Measurements from ENCODE around the gene FAN1.
"Not testable (repeated sequence)": the region's sequence is repeated elsewhere in the genome, so short reads cannot be mapped to it uniquely, and the experiment has no call there.

Gene FAN1

DNA sequence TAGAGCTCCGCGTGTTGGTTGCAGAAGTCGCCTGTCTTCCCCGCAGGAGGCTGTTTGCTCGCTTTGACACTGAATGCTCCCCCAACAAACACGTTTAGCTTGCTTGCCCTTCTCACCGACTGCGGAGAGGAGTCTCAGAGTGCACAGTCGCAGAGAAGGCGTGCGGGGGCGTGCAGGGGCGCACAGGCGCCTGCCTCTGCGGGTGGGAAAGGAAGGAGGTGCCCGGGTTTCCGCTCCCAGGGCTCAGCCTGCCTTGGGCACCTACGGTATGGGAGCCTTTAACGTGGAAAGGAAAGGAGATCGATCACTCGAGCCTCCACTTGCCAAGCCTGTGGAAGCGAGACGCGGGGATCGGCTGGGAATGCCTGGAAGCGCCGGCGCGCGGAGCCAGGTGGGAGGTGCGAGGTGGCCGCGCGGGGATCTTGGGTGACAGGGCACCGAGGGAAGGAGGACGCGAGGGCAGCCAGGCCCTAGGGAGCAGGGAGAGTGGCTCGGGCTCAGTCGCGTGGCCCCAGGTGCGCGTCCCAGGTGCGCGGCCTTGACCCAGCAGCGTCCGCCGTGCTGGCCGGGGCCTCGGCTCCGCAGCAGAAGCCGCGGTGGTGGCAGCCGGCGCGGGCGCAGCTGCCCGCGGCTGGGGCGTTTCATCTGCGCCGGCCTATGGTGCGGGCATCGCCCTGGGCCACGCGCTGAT is at the start of gene FAN1:
FAN1 (plus strand) TSS at position 419 of the 691 bp plus-strand sequence. CDS start 749 bp downstream, outside the sequence.
- DNase-seq (ENCODE audit: low spot score) = peak; percentile 94

DNA sequence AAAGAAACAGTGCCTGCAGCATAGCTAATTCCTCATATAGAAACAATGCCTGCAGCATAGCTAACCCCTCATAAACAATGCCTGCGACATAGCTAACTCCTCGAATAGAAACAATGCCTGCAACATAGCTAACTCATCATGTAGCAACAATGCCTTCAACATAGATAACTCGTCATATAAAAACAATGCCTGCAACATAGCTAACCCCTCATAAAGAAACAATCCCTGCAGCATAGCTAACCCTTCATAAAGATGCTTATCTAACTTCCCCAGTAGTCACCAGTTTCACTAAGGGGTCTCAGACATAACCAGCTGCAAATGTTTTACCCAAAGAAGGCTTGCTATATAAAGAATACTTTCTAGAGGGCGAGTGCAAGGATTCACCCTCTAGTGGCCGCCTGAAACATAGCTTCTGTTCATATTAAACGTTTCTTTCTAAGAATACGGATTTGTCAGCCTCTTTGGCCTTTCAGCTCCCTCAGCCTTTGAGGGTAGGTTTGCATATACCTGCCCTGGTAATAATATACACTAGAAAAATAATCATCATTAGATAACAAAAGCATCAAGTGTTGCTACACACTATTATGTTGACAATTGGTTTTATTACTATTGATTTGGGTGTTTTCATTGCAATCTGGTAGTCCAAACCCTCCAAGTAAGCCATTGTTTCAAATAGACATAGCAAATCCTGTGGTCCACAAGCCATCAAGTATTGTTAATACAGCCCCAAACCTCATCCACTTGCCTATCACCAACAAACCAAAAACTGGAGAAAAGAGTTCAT is 44.4 kb upstream of the FAN1 start:
- peak; percentile 54 for DNase-seq (ENCODE audit: low spot score)

- no peak for DNase-seq (ENCODE audit: low spot score)
Observed at GRCh38 chr15:30865257-30865656, 38.5 kb upstream of the FAN1 start.

DNA sequence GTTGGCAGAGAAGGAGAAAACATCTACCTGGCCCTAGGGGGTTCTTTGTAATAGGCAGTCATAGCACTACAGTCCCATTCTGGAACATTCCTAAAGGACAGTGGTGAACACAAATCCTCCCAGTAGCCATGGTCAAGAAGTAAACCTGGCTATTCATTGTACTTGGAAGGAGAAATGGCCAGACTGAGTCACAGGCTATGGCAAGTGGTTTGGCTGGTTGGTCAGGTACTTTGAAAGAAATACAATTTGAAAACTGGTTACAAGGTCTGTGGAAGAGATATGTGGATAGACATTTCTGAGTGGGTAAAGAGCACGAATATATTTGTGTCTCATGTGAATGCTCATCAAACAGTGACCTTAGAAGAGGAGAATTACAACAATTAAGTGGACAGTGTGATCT is 33.0 kb upstream of the FAN1 start:
- no peak for DNase-seq (ENCODE audit: low spot score)

DNA sequence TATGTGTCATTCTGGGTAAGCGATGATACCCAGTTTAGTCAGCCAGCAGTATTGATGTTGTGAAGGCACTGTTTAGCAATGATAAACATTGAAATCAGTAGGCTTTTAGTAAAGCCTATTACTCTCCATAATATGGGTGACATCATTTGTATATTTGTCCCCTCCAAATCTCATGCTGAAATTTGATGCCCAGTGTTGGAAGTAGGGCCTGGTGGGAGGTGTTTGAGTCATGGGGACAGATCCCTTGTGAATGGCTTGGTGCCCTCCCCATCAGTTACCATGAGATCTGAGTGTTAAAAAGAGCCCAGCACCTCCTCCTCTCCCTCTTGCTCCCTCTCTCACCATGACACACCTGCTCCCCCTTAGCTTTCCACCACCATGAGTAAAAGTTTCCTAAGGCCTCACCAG is 31.4 kb upstream of the FAN1 start:
- no peak for DNase-seq (ENCODE audit: low spot score)

DNA sequence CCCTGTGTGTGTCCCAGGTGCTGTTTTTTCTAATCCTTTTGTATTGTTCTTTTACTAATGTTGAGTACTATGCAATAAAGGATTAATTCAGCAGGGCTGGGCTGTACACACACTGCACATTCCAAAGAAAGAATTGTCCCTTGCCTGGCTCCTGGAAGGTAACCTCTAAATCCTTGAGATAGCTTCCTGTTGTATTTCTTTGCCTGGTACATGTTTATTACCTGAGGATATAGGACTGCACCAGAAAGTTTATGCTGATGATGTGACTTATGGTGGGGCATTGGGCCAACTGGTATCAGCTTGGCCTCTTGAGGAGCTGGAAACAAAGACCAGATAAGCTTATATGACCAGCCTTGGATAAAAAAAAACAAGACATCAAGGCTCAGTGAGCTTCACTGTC is 26.6 kb upstream of the FAN1 start:
- no peak for DNase-seq (ENCODE audit: low spot score)

DNA sequence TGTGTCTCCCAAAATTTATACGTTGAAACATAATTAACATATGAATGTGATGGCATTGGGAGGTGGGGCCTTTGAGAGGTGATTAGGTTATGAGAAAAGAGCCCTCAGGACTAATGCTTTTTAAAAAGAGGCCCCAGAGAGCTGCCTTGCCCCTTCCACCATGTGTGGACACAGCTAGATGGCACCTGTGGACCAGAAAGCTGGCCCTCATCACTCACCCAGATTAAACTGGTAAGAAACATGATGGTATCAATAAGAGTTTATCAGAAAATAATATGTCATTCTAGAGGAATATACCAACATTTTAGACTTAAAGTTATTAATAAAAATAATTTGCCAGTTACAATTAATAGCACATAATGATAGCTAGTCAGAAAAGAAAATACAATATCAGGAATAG is 25.2 kb upstream of the FAN1 start:
- no peak for DNase-seq (ENCODE audit: low spot score)

DNA sequence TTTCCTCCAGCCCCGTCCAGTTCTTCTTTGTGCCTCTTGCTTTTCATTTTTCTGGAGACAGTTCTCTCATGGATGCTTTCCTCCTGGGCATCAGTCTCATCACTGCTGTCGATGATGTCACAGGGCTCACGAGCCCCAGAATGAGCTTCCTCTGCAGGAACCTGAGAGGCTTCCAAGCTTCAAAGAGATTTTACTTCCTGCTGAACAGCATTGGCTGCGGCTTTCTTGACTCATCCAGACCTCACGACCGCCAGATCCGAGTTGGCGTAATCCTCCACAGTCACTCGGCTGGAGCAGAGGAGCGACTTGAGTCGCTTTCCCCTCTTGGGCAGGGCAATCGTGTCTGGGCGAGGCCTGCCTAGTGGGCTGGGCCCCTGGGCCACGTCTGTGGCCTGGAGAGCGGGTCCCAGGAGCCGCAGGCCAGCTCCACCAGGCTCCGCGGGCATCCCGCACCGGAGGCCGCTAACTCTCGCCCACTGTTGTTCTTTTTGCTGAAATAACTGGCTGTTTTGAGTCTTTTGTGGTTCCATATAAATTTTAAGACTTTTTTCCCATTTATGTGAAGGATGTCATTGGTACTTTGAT is 20.8 kb upstream of the FAN1 start:
- no peak for DNase-seq (ENCODE audit: low spot score)

DNA sequence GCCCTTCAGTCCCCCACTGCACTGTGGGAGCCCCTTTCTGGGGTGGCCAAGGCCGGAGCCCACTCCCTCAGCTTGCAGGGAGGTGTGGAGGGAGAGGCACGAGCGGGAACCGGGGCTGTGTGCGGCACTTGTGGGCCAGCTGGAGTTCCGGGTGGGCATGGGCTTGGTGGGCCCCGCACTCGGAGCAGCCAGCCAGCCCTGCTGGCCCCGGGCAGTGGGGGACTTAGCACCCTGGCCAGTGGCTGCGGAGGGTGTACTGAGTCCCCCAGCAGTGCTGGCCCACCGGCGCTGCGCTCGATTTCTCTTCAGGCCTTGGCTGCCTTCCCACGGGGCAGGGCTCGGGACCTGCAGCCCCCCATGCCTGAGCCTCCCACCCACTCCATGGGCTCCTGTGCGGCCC is 20.0 kb upstream of the FAN1 start:
- DNase-seq (ENCODE audit: low spot score) = not testable (repeated sequence)

GRCh38 chr15:30885814-30886213 is 17.9 kb upstream of the FAN1 start:
- peak; percentile 45 for DNase-seq (ENCODE audit: low spot score)

DNA sequence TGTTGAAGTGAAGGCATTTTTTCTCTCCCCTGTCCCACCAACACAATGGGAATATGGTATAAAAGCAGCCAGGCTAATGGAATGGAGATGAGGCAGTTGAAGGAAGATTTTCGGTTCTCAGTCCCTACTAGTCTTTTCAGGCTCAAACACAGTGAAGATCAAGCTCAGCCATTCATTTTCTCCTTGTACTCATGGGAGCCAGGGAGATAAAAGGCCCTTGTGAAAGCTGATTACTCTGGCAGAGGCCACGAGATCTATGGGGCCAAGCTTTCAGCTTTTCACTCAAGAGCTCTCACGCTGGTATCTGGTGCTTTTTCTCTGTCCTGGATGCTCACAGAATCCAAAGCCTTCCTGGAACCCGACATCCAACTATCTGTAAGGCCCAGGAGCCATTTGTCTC is 14.5 kb upstream of the FAN1 start:
- no peak for DNase-seq (ENCODE audit: low spot score)

GRCh38 chr15:30895461-30896210 is 8.1 kb upstream of the FAN1 start:
- DNase-seq (ENCODE audit: low spot score) = no peak

DNA sequence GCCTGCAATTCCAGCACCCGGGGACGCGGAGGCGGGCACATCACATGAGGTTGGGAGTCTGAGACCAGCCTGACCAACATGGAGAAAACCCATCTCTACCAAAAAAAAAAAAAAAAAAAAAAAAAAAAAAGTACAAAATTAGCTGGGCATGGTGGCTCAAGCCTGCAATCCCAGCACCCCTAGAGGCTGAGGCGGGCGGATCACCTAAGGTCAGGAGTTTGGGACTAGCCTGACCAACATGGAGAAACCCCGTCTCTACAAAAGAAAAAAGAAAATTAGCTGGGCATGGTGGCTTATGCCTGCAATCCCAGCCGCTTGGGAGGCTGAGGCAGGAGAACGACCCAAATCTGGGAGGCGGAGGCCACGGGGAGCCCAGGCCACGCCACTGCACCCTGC is 7.5 kb upstream of the FAN1 start:
- DNase-seq (ENCODE audit: low spot score) = no peak

DNA sequence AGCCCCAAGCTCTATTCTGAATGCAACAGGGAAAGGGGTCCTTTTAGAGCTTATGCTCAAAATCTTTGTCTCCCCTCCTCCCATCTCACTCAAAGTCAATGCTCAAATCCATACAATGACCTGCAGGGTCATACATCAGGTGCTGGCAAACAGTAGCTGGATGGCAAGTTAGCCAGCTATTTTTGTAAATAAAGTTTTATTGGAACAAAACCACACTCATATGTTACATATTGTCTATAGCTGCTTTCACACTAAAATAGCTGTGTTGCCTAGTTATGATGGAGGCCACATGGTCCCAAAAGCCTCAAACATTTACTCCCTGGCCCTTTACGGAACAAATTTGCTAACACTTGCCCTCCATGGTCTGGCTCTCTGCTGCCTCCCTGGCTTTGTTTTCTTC is 1.8 kb upstream of the FAN1 start:
- DNase-seq (ENCODE audit: low spot score) = no peak

DNA sequence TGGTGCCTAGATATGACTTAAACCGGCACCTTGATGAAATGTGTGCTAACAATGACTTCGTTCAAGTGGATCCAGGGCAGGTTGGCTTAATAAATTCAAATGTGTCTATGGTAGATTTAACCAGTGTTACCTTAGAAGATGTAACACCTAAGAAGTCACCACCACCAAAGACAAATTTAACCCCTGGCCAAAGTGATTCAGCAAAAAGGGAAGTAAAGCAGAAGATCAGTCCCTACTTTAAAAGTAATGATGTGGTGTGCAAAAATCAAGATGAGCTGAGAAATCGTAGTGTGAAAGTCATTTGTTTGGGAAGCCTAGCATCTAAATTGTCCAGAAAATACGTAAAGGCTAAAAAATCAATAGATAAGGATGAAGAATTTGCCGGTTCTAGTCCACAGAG is 1.1 kb downstream of the FAN1 start:
- no peak for DNase-seq (ENCODE audit: low spot score)

GRCh38 chr15:30905821-30906220 is 2.1 kb downstream of the FAN1 start:
- no peak for DNase-seq (ENCODE audit: low spot score)

- DNase-seq (ENCODE audit: low spot score) = no peak
Observed at GRCh38 chr15:30906366-30906765, 2.7 kb downstream of the FAN1 start.

DNA sequence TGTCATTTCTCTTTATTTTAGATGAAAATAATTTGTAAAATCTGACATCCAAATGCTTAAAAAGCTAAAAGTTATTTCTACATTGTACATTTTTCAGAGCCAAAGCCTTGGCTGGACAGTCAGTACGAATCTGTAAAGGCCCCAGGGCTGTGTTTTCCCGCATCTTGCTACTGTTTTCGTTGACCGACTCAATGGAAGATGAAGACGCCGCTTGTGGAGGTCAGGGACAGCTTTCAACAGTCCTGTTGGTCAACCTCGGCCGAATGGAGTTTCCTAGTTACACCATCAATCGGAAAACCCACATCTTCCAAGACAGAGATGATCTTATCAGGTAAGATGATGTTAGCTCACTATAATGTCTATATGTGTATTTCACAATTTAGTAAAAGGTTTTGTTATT is 10.0 kb downstream of the FAN1 start:
- DNase-seq (ENCODE audit: low spot score) = no peak

- no peak for DNase-seq (ENCODE audit: low spot score)
Observed at GRCh38 chr15:30917013-30917412, 13.3 kb downstream of the FAN1 start.

GRCh38 chr15:30917675-30918074 is 14.0 kb downstream of the FAN1 start:
- no peak for DNase-seq (ENCODE audit: low spot score)

- no peak for DNase-seq (ENCODE audit: low spot score)
Observed at GRCh38 chr15:30918366-30918765, 14.7 kb downstream of the FAN1 start.

GRCh38 chr15:30919877-30920550 is 16.3 kb downstream of the FAN1 start:
- DNase-seq (ENCODE audit: low spot score) = no peak
